ENCODE measurements around the gene TAS2R43.
"Not testable (repeated sequence)": the region's sequence is repeated elsewhere in the genome, so short reads cannot be mapped to it uniquely, and the experiment has no call there.

Gene TAS2R43, protein sequence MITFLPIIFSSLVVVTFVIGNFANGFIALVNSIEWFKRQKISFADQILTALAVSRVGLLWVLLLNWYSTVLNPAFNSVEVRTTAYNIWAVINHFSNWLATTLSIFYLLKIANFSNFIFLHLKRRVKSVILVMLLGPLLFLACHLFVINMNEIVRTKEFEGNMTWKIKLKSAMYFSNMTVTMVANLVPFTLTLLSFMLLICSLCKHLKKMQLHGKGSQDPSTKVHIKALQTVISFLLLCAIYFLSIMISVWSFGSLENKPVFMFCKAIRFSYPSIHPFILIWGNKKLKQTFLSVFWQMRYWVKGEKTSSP
- total RNA-seq: 1.0 to 1.4 reads per million in 2 donors

DNA sequence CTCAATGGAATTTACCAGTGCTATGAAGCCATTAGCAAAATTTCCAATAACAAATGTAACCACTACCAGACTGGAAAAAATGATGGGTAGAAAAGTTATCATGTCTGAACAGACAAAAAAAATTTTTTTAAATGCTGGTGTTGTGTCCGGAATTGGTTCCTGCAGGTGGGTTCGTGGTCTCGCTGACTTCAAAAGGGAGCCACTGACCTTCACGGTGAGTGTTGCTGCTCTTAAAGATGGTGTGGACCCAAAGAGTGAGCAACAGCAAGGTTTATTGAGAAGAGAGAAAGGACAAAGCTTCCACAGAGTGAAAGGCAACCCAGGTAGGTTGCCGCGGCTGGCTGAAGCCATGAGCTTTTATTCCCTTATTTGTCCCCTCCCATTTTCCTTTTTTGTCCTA, at the start of gene TAS2R43:
Gene TAS2R43, minus strand, starts transcription at position 186 of the 400 bp plus-strand sequence. Its CDS starts 84 bp downstream, at position 102.
- DNase-seq: no peak

DNA sequence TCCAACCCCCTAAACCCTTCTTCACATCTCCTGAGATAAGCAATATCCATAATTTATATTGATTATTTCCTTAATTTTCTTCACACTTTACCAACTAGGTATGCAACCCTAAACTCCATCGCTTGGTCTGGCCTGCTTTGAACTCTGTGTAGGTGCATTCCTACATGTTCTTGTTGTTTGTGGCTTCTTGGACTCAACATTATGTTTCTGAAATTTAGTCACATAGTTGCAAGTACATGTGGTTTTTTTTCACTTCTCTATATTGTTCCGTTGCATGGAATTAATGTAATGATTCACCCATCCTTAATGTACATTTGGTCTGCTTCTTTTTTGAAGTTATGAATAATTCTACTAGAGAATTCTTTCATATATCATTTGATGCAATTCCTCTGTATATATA, 44.0 kb upstream of the TAS2R43 start:
- no peak for DNase-seq

DNA sequence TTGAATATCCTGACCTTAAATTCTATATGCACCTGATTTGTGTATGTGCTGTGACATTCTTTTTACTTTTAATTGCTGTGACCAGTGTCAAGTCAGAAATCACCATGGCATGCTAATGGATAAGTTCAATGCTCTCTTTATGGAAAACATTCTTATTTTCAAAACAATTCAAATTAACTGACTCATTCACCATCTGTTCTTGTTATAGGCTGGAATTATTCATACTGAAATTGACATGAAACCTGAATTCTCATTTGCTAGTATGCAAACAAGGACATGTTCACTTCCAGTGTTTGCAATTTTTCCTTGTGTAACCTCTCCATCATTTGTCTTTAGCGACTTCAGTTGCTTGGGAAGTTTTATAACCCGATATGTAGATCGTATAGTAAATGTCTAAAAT, 42.2 kb upstream of the TAS2R43 start, which contains the start of gene TAS2R30:
Gene TAS2R30, minus strand, starts transcription at position 340 of the 400 bp plus-strand sequence. CDS start 400 bp downstream, outside the sequence.
- no peak for DNase-seq

DNA sequence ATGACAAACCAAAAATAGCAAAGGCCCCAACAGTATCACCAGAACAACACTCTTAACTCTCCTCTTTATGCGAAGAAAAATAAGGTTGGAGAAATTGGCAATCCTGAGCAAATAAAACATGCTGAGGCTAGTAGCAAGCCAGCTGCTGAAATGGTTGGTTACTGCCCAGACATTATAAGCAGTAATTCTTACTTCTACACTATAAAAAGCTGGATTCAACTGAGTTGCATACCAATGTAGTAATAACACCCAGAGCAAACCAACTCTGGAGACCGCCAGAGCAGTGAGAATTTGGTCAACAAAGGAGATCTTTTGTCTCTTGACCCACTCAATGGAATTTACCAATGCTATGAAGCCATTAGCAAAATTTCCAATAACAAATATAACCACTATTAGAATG, 41.7 kb upstream of the TAS2R43 start:
- no peak for DNase-seq

DNA sequence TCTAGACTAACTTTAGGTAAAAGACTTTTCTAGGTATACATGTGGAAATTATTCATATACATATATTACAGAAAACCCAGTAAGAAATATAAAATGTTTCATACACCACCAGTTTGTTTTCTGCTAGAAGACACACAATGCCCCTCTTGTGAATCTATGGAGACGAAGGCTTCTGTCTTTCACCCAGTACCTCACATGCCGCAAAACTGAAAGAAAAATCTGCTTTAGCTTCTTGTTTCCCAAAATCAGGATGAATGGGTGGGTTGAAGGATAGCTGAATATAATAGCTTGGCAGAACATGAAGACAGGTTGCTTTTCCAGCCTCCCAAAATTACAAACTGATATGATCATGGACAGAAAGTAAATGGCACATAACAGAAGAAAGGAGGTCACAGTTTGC, 41.0 kb upstream of the TAS2R43 start:
- DNase-seq: no peak

DNA sequence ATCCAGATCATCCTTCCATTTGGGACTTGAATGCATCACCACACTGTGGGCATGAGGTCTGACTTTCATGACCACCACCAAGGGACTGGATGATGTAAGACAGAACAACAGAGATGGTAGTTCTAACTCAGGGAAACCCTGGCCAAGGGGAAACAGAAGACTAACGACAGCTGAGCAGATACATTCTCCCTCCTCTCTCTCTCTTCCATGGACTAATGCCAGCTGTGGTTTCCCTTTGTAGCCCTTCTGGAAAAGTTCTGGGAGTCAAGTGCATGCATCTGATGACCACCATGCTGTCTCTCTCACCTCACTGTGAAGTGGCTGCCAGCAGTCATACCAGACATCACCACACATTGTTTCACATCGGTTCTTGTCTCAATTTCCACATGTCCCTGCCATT, 38.9 kb upstream of the TAS2R43 start:
- no peak for DNase-seq

DNA sequence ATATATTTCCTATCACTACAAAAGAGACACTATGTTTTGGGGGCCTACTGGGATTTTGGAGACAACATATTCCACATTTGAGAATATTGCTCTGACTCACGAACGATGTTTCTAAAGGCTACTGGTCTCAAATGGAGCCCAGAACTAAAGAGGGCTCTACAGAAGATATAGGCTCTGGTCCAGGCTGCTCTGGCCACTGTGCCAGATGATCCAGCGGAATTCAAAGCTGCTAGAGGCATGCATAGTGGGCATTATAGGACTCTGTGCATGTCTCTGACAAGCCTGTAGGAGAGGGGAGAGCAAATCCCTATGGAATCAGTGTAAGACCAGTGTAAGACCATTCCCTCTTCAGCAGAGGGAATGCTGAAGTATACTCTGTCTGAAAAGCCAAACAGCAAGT, 38.3 kb upstream of the TAS2R43 start:
- no peak for DNase-seq

DNA sequence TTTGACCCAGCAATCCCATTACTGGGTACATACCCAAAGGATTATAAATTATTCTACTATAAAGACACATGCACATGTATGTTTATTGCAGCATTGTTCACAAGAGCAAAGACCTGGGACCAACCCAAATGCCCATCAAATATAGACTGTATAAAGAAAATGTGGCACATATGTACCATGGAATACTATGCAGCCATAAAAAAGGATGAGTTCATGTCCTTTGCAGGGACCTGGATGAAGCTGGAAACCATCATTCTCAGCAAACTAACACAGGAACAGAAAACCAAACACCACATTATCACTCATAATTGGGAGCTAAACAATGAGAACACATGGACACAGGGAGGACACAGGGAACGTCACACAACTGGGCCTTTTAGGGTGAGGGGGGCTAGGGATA, 22.0 kb upstream of the TAS2R43 start:
- DNase-seq: not testable (repeated sequence)

DNA sequence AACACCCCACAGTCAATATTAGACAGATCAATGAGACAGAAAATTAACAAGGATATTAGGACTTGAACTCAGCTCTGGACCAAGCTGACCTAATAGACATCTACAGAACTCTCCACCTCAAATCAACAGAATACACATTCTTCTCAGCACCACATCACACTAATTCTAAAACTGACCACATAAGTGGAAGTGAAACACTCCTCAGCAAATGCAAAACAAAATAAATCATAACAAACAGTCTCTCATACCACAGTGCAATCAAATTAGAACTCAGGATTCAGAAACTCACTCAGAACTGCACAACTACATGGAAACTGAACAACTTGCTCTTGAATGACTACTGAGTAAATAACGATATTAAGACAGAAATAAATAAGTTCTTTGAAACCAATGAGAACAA, 19.1 kb upstream of the TAS2R43 start:
- DNase-seq: not testable (repeated sequence)

DNA sequence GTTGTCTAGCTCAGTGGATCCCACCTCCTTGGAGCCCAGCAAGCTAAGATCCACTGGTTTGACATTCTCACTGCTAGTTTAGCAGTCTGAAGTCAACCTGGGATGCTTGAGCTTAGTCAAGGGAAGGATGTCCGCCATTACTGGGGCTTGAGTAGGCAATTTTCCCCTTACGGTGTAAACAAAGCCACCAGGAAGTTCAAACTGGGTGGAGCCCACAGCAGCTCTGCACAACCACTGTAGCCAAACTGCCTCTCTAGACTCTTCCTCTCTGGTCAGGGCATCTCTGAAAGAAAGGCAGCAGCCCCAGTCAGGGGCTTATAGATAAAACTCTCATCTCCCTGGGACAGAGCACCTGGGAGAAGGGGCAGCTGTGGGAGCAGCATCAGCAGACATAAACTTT, 16.7 kb upstream of the TAS2R43 start:
- DNase-seq: no peak

DNA sequence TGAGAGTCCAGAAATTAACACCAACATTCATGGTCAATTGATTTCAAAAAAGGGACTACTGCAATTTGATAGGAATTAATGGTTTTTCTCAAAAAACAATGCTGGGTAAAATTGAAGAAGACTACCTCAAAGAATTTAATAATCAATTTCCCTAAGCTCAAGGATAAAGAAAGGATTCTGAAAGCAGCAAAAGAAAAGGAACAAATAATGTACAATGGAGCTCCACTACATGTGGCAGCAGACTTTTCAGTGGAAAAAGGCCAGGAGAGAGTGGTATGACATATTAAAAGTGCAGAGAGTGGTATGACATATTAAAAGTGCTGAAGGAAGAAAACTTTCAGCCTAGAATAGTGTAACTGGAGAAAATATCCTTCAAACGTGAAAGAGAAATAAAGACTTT, 15.6 kb upstream of the TAS2R43 start:
- no peak for DNase-seq

DNA sequence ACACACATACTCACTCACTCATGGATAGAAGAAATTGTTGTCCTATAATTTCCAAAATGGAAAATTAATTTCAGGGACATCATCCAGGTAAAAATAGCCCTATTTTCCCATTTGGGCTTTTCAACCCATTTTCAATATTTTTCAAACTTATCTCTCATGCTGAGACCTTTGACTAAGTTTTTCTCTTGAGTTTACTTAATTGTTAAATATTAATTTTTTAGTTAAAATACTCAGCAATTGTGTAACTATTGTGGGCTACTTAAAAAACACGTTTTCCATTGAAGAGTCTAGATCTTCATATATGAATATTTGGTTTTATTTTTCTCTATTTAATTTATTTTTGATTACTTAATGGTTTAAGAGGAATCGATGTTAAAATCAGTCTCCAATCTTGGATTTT, 14.2 kb upstream of the TAS2R43 start:
- no peak for DNase-seq

DNA sequence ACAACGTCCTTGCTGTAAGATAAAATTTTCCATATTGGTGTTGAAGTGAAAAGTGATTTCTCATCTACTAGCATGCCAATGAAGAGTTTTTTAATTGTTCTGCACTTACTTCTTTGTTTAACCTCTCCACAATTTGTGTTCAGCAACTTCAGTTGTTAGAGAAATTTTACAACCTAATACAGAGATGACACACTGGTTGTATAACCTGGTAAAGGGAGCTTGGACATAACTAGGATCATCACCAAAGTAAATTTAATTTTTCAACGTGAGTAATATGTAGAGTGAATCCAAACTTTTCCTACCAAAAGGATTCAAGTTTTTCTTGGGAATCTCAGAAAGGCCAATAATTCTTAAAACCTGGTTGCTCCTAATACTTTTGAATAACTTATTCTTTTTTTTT, 13.4 kb upstream of the TAS2R43 start:
- no peak for DNase-seq

DNA sequence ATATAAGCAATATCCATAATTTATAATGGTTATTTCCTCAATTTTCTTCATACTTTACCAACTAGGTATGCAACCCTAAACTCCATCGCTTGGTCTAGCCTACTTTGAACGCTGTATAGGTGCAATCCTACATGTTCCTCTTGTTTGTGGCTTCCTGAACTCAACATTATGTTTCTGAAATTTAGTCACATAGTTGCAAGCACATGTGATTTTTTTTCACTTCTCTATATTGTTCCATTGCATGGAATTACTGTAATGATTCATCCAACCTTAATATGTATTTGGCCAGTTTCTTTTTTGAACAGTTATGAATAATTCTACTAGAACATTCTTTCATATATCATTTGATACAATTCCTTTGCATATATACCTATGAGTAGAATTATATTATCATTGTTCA, 2.8 kb upstream of the TAS2R43 start:
- DNase-seq: not testable (repeated sequence)

DNA sequence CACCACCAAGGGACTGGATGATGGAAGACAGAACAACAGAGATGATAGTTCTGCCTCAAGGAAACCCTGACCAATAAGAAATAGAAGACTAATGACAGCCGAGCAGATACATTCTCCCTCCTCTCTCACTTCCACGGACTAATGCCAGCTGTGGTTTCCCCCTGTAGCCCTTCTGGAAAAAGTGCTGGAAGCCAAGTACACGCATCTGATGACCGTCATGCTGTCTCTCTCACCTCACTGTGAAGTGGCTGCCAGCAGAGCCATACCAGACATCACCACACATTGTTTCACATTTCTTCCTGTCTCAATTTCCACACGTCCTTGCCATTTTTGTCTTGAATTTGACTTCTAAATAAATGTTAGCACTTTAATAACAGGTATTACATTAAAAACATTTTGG, 2.9 kb downstream of the TAS2R43 start:
- no peak for DNase-seq

DNA sequence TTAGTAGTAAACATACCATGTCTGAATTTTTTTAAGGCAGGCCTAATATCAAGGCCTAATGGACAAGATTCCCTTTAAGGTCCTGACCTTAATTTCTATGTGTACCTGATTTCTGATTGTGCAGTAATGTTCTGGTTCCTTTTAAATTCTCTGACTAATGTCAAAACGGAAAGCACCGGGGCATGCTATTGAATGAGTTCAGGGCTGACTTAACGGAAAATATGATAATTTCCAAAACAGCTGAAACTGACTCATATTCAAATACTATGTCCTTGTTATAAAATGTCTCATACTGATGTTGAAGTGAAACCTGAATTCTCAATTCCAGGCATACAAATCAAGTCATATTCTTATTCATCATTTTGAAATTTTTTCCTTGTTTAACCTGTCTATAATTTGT, 6.7 kb downstream of the TAS2R43 start:
- no peak for DNase-seq

DNA sequence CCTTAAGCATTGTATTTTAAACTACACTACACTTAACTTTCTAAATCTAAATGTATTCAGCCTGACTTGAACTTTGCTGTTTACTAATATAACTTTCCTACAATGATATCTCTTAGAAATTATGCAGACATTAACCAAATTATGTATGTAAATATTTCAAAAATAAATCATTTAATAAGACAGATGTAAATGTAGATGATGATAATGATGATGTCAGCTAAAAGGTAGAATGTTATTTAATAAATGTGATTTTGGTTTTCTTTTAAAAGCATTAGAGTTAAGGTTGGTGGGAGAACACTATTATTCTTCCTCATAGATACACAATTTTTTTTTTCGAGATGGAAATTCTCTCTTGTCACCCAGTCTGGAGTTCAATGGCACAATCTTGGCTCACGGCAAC, 10.1 kb downstream of the TAS2R43 start:
- no peak for DNase-seq

DNA sequence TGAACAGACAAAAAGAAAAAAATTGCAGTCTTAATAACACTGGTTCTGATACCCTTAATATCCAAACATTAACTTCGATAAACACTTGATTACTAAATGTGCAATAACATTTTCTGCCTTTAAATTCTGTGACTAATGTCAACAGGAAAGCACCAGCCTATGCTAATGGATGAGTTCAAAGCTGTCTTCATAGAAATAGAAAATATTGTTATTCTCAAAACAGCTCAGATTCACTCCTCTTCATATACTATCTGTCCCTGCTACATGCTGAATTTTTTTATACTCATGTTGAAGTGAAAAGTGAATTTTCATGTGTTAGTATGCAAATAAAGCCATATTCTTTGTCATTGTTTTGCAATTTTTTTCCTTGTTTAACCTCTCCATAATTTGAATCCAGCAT, 13.9 kb downstream of the TAS2R43 start:
- no peak for DNase-seq

DNA sequence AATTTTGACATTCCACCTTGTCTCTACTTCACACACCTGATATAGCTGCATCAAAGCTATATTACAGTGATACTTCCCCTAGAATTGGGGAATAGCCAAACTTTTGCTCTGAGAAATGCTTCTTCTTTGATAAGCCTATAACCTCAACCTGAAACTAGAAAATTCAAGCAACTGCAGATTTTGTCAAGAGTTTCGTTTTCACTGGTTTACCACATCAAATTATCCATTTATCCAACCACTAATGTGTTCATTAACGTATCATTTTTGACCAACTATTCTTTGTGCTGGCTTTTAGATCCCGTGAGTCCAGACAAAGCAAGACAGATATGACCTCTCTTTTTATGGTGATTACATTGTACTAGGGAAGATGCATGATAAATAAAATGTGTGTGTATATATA, 16.5 kb downstream of the TAS2R43 start:
- DNase-seq: no peak

DNA sequence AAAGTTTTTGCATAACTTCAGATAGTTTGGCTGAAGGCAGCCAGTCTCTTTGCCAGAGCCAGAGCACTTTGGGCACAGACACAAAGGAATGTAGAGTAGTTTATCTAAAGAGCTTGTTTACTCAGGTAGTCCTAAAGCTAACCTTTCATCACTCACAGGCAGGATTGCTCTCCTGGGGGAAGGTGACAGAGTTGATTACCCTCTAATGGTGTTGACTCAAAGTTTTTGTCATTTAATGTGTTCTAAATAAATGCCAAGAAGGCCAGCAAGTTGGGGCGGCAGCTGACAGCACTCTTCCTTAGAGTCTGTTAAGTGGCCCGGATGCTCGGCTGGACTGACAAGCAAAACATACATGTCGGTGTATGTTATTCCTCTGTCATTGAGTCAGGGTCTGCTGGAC, 20.7 kb downstream of the TAS2R43 start:
- DNase-seq: no peak

DNA sequence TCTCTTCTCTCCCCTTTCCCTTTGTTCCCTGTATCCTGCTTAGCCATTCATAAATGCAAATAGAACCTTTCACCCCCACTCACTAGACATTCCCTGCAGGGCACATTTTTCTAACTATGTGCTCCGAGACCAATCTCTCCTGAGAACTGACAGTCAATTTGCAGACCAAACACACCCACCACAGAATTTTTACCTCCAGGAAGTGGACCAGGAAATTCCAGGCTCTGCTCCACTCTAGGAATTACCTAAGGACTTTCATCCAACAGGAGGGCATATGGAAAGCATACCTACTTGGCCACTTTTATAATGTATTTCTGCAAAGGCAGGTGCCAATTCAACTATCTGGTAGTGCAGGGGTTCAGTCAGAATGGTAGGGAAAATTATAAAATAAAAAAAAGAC, 21.1 kb downstream of the TAS2R43 start:
- no peak for DNase-seq

DNA sequence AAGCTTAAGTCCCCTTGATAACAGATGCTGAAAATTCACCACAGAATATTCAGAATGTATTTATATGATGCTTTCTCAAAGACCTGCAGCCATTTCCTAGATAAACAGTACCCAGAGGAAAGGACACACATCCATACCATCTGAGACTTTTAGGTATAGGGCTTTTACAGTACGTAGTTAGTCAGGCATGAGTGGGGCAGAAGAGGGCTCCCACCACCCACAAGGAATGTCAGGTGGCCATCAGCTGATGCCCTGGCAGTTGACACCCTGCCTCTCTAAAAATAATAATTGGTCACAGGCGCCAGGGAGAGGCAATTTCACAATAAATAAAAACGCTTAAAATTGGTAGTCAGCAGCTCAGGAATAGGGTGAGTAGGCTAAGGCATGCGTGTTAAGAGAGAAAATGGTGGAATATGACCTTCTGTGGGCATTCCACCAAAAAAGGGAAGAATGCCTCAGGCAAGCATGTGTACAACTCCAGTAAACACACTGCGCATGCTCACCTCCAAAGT, 22.2 kb downstream of the TAS2R43 start:
- no peak for DNase-seq

DNA sequence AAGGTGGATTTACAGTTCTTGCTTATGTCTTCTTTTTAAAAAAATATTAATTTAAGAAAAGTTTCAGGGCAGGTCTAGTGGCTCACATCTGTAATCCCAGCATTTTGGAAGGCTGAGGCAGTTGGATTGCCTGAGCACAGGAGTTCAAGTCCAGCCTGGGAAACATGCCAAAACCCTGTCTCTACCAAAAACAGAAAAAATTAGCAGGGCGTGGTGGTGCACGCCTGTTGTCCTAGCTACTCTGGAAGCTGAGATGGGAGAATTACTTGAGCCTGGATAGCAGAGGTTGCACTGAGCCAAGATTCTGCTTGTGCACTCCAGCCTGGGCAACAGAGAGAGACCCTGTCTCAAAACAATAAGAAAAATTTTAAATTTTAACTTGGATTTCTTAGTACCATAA, 24.6 kb downstream of the TAS2R43 start:
- DNase-seq: no peak

DNA sequence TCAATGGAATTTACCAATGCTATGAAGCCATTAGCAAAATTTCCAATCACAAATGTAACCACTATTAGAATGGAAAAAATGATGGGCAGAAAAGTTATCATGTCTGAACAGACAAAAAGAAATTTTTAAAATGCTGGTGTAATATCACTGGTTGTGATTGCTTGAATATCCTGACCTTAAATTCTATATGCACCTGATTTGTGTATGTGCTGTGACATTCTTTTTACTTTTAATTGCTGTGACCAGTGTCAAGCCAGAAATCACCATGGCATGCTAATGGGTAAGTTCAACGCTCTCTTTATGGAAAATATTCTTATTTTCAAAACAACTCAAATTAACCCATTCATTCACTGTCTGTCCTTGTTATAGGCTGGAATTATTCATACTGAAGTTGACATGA, 29.9 kb downstream of the TAS2R43 start, which contains the start of gene TAS2R46:
Gene TAS2R46, minus strand, starts transcription at position 101 of the 400 bp plus-strand sequence. Its CDS starts 0 bp downstream, at position 101.
- DNase-seq: not testable (repeated sequence)

DNA sequence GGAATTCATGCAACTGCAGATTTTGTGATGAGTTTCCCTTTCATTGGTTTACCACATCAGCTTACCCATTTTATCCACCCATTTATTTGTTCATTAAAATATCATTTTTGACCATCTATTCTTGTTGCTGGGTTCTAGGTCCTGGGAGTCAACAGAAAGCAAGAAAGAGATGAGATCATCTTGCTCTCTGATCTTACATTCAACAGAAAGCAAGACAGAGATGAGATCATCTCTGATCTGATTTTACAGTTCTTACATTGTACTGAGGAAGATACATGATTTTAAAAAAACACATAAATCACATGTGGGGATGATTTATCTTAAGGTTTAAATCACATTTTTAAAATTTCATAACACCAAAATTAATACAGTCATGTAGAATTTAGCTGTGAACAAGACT, 32.3 kb downstream of the TAS2R43 start:
- no peak for DNase-seq

All from activated gamma-delta T cell (primary cell).